HL-60 (cell line): ENCODE results near the gene GMEB2.

Source experiments
- DNase-seq, 2 experiments: peaks; one replicate each; pipeline ENCODE4 v3.0.0-alpha.2; 2010 to 2020; ENCODE audit warnings: low read depth in 1 of 2, low spot score in 1 of 2
- H3K27ac ChIP-seq: fragments of 250-450 bp; sonication (Bioruptor Pico); replicated peaks from 2 replicates; pipeline ENCODE4 v1.5.1; 2020; ENCODE audit warnings: mild to moderate bottlenecking, moderate library complexity
- H3K27me3 ChIP-seq: fragments of 250-450 bp; sonication (Bioruptor Pico); 2 replicates; pipeline ENCODE4 v1.5.1; 2021; ENCODE audit warnings: mild to moderate bottlenecking, moderate library complexity; ENCODE audit not compliant: insufficient read depth, poor library complexity, severe bottlenecking
- H3K4me3 ChIP-seq: replicated peaks from 2 replicates; pipeline ENCODE4 v1.5.1; 2011; ENCODE audit warnings: mild to moderate bottlenecking, control low read depth, low read length; ENCODE audit not compliant: insufficient read depth
- CTCF ChIP-seq: IDR thresholded peaks from one replicate; pipeline ENCODE4 v1.5.1; 2011; ENCODE audit warnings: low read length, control low read depth, inconsistent platforms; ENCODE audit not compliant: insufficient read depth
- GABPA ChIP-seq: IDR thresholded peaks from 2 replicates; pipeline ENCODE4 v1.6.1; 2012; ENCODE audit warnings: low read depth
- POLR2AphosphoS5 ChIP-seq: IDR thresholded peaks from 2 replicates; pipeline ENCODE4 v1.6.1; 2012; ENCODE audit warnings: low read depth
- REST ChIP-seq: IDR thresholded peaks from 2 replicates; pipeline ENCODE4 v1.6.1; 2012; ENCODE audit warnings: low read depth; ENCODE audit not compliant: insufficient replicate concordance
- SPI1 ChIP-seq: IDR thresholded peaks from 2 replicates; pipeline ENCODE4 v1.6.1; 2012; ENCODE audit warnings: low read depth, mild to moderate bottlenecking, borderline replicate concordance

GMEB2 gene

GRCh38 chr20:63586797-63587196 is 40.1 kb downstream of the GMEB2 start:
- H3K27me3 ChIP-seq = peaks cover 2% of the 10 kb centered on the region
- H3K27ac ChIP-seq = no peak overlapping the region
- TF ChIP-seq POLR2AphosphoS5 (no peak), GABPA (no peak), REST (no peak), CTCF (no peak), SPI1 (no peak)
- DNase-seq = no peak
- no peak overlapping the region for H3K4me3 ChIP-seq

- no peak overlapping the region for H3K27ac ChIP-seq
- DNase-seq = no peak
- H3K4me3 ChIP-seq = no peak overlapping the region
- peaks cover 5% of the 10 kb centered on the region for H3K27me3 ChIP-seq
- TF ChIP-seq CTCF = no peak
- TF ChIP-seq SPI1 = no peak
- TF ChIP-seq POLR2AphosphoS5 = no peak
- TF ChIP-seq REST = no peak
Observed at GRCh38 chr20:63585616-63586565, 41.0 kb downstream of the GMEB2 start.

GRCh38 chr20:63582382-63583063 is 44.4 kb downstream of the GMEB2 start:
- H3K27ac ChIP-seq = no peak overlapping the region
- TF ChIP-seq REST = no peak
- TF ChIP-seq POLR2AphosphoS5 = no peak
- TF ChIP-seq SPI1 = no peak
- TF ChIP-seq CTCF = no peak
- TF ChIP-seq GABPA = no peak

More at GRCh38 chr20:63582382-63583063, 44.4 kb downstream of the GMEB2 start:
- H3K27me3 ChIP-seq = peaks cover 18% of the 10 kb centered on the region
- H3K4me3 ChIP-seq = no peak overlapping the region
- DNase-seq = no peak
